ENCODE results near the gene LNX1. TPM values are rescaled to one million over a fixed set of nuclear protein-coding genes. Genes with fewer than 3 reads are reported as not detected.

The LNX1 gene
- total RNA-seq, result 10 to 100 TPM in 2 of 4 donors, 1 to 10 TPM in 1, under 1 TPM in 1; 0.29 to 12.9 (median 8.8) TPM

GRCh38 chr4:53591372-53591892 lies at the start of gene LNX1:
Gene LNX1 (minus strand): TSS chr4:53591486. CDS start chr4:53574002, 17,484 bp downstream.
- no peak within 1 kb of the TSS for H3K27ac ChIP-seq
- intact Hi-C loops (cut with DNase I; ENCODE audit: low total_unique reads), result no loop called here
- no peaks in the 10 kb centered on the region for H3K9me3 ChIP-seq
- H3K4me1 ChIP-seq, result no peaks in the 10 kb centered on the region
- H3K27me3 ChIP-seq, result no peaks in the 10 kb centered on the region
- DNase-seq, result no peak
- no peak within 1 kb of the TSS for H3K4me3 ChIP-seq
- H3K36me3 ChIP-seq, result no peaks in the 10 kb centered on the region
- no peak for TF ChIP-seq CTCF (IDR thresholded peaks at IDR 0.05)
- TF ChIP-seq POLR2A (IDR thresholded peaks at IDR 0.05), result peak in 1 of 2 donors; percentile 29

- intact Hi-C loops (cut with DNase I; ENCODE audit: low total_unique reads), result no loop called here
- H3K4me1 ChIP-seq, result no peaks in the 10 kb centered on the region
- H3K4me3 ChIP-seq, result no peak overlapping the region
- no peaks in the 10 kb centered on the region for H3K9me3 ChIP-seq
- no peaks in the 10 kb centered on the region for H3K36me3 ChIP-seq
- no peak for DNase-seq
- TF ChIP-seq POLR2A (IDR thresholded peaks at IDR 0.05), result no peak
- TF ChIP-seq CTCF (IDR thresholded peaks at IDR 0.05), result no peak
- no peak overlapping the region for H3K27ac ChIP-seq
- no peaks in the 10 kb centered on the region for H3K27me3 ChIP-seq
These were observed 49.5 kb upstream of the LNX1 start for GRCh38 chr4:53640576-53641453.

DNA sequence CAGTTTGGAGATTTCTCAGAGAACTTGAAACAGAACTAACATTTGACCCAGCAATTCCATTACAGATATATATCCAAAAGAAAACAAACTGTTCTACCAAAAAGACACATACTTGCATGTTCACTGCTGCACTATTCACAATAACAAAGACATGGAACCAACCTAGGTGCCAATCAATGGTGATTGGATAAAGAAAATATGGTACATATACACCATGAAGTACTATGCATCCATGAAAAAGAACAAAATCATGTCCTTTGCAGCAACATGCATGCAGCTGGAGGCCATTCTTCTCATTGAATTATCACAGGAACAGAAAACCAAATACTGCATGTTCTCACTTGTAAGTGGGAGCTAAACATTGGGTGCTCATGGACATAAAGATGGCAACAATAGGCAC lies 47.6 kb upstream of the LNX1 start:
- Histone ChIP-seq H3K4me1 (no peaks in the 10 kb centered on the region), H3K4me3 (no peak overlapping the region), H3K27me3 (no peaks in the 10 kb centered on the region), H3K9me3 (no peaks in the 10 kb centered on the region), H3K27ac (no peak overlapping the region), H3K36me3 (no peaks in the 10 kb centered on the region)
- no peak for DNase-seq
- TF ChIP-seq CTCF (IDR thresholded peaks at IDR 0.05), result no peak
- TF ChIP-seq POLR2A (IDR thresholded peaks at IDR 0.05), result no peak
- intact Hi-C loops (cut with DNase I; ENCODE audit: low total_unique reads), result no loop called here

- DNase-seq, result no peak
- Histone ChIP-seq H3K4me3 (no peak overlapping the region), H3K9me3 (no peaks in the 10 kb centered on the region), H3K27ac (no peak overlapping the region), H3K36me3 (no peaks in the 10 kb centered on the region), H3K4me1 (no peaks in the 10 kb centered on the region), H3K27me3 (no peaks in the 10 kb centered on the region)
- intact Hi-C loops (cut with DNase I; ENCODE audit: low total_unique reads), result no loop called here
- TF ChIP-seq CTCF (IDR thresholded peaks at IDR 0.05) (no peak), POLR2A (IDR thresholded peaks at IDR 0.05) (no peak)
These were observed 46.1 kb upstream of the LNX1 start for GRCh38 chr4:53637348-53637747.
